Stimulated activated CD4-positive, alpha-beta T cell treated with anti-CD3 and anti-CD28 coated beads, Interleukin-4, amount 100 ng/mL, for 24 hours (primary cell): ENCODE data around the gene ZNF101.
"Not testable (repeated sequence)": the region's sequence is repeated elsewhere in the genome, so short reads cannot be mapped to it uniquely, and the experiment has no call there.

Source experiments
- DNase-seq: peaks from one replicate; pipeline ENCODE4 v3.0.0-alpha.2; 2020

ZNF101 gene

GRCh38 chr19:19662344-19662743 is 6.3 kb upstream of the ZNF101 start:
- no peak for DNase-seq

DNA sequence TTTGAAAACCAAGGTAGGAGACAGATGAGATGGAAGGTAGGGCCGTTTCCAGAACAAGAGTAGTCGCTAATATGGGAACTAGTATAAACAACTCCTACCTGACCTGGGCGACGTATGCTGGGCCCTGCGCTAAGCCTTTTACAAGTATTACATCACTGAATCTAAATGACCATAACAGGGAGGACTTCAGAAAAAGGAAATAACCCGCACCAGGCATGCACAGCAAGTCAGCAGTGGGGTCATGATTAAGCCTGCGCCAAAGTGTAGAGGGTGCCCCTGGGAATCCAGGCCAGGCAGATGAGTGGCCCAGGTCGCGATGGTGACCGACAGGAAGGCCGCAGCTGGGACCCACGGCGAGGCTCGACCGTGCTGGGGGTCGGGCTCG is 5.8 kb upstream of the ZNF101 start:
- DNase-seq: no peak

DNA sequence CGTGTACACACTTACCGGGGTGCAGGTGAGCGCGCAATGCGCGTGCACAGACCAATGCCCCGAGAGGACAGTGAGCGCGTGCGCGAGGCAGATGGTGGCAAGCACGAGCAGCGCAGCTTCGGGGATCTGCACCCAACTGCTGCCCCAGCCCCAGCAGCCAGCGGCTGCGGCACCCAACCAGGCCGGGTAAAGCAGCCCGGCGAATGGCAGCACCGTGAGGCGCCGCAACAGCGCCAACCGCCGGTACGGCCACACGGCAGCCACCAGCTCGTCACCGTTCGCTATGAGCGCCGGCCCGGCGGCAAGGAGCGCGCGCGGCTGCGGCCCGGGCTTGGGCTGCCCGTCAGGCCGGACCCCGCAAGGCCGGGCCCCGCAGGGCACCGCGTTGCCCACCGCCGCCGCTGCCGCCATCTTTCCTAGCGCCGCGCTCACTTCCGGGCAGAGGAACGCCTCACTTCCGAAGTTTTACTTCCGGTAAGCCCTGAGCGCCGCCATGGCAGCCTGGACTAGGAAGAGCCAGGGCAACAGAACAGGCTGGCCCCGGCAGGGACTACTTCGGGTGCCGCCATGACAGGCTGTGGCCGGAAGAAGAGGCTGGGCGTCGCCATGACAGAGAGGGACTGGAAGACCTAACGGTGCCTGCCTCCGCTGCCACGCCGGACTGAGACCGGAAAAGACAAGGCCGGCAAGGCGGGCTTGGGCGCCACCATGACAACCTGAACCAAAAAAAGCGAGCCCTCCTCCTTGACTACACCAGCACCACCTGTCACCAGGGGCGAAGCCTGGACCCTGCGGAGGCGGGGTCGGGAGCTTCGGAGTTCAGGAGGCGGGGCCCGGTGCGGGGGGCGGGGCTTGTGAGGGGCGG is 5.2 kb upstream of the ZNF101 start, which contains the start of gene ATP13A1:
Gene ATP13A1, minus strand, starts transcription at position 421 of the 865 bp plus-strand sequence. Its CDS starts 10 bp downstream, at position 411.
- DNase-seq: peak; percentile 95

GRCh38 chr19:19665420-19665948 is 3.2 kb upstream of the ZNF101 start:
- DNase-seq: not testable (repeated sequence)

- no peak for DNase-seq
These were observed 1.5 kb downstream of the ZNF101 start for GRCh38 chr19:19670070-19670551.

DNA sequence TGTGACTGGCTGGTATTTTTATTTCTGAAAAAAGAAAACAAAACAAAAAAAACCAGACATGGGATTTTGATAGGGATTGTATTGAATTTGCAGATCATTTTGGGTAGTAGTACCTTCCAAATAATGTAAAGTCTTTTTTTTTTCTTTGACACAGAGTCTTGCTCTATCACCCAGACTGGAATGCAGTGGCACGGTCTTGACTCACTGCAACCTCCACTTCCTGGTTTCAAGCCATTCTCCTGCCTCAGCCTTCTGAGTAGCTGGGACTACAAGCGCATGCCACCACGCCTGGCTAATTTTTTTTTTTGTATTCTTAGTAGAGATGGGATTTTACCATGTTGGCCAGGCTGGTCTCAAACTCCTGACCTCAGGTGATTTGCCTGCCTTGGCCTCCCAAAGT is 4.2 kb downstream of the ZNF101 start:
- no peak for DNase-seq

DNA sequence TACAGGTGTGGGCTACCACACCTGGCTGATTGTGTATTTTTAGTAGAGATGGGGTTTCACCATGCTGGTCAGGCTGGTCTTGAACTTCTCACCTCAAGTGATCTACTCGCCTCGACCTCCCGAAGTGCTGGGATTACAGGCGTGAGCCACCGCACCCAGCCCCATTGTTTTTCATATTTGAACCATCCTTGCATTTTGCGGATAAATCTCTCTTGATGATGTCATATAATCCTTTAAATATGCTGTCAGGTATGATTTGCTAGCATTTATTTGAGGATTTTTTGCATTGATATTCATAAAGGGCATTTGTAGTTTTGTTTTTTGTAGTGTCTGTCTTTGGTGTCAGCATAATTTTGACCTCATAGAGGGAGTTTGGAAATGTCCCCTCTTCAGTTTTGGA is 5.7 kb downstream of the ZNF101 start:
- DNase-seq: no peak

GRCh38 chr19:19677579-19677978 is 8.9 kb downstream of the ZNF101 start:
- no peak for DNase-seq

DNA sequence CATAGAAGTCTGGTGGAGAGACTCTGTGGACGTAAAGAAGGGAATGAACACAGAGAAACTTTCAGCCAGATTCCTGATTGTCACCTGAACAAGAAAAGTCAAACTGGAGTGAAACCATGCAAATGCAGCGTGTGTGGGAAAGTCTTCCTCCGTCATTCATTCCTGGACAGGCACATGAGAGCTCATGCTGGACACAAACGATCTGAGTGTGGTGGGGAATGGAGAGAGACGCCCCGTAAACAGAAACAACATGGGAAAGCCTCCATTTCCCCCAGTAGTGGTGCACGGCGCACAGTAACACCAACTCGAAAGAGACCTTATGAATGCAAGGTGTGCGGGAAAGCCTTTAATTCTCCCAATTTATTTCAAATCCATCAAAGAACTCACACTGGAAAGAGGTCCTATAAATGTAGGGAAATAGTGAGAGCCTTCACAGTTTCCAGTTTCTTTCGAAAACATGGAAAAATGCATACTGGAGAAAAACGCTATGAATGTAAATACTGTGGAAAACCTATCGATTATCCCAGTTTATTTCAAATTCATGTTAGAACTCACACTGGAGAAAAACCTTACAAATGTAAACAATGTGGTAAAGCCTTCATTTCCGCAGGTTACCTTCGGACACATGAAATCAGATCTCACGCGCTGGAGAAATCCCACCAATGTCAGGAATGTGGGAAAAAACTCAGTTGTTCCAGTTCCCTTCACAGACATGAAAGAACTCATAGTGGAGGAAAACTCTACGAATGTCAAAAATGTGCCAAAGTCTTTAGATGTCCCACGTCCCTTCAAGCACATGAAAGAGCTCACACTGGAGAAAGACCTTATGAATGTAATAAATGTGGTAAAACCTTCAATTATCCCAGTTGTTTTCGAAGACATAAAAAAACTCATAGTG is 10.8 kb downstream of the ZNF101 start:
- DNase-seq: no peak

- not testable (repeated sequence) for DNase-seq
These were observed 17.5 kb downstream of the ZNF101 start for GRCh38 chr19:19686119-19686518.

DNA sequence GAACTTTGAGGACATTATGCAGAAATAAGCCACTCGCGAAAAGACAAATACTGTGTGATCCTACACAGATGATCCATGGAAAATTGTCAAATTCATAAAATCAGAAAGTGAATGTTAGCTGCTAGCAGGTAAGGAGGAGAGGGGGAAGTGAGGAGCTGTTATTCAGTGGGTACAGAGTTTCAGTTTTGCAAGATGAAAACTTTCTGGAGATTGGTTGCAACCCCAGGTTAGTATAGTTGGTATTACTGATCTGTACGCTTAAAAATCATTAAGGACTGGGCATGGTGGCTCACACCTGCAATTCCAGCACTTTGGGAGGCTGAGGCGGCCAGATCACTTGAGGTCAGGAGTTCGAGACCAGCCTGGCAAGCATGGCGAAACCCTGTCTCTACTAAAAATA is 17.9 kb downstream of the ZNF101 start:
- no peak for DNase-seq

DNA sequence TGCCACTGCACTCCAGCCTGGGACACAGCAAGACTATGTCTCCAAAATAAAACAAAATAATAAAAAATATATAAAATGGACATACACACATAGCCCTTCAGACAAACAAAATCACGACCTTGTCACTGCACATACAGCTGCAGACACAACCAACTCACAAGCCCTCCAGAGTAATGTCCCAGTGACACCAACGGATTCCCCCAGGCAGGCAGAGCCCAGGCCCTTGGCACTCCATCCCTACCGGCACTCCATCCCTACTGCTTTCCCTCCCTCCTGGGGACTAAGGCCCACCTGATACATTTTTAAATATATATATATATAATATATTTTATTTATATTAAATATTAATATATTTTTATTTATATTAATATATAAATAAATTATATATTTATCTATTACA is 18.5 kb downstream of the ZNF101 start:
- no peak for DNase-seq

GRCh38 chr19:19689023-19689422 is 20.4 kb downstream of the ZNF101 start:
- not testable (repeated sequence) for DNase-seq

DNA sequence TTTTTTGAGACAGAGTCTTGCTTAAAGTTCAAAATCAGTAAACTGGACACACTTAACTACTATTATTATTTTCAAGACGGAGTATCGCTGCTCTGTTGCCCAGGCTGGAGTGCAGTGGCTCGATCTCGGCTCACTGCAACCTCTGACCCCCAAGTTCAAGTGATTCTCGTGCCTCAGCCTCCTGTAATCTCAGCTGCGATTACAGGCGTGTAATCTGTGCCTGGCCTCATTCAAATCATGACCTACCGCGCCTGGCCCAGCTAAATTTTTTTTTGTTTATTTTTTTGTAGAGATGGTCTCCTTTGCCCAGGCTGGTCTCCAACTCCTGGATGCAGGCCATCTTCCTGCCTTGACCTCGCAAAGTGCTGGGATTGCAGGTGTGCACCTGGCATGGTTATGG is 23.0 kb downstream of the ZNF101 start:
- no peak for DNase-seq

- DNase-seq: no peak
These were observed 27.7 kb downstream of the ZNF101 start for GRCh38 chr19:19696386-19696785.

DNA sequence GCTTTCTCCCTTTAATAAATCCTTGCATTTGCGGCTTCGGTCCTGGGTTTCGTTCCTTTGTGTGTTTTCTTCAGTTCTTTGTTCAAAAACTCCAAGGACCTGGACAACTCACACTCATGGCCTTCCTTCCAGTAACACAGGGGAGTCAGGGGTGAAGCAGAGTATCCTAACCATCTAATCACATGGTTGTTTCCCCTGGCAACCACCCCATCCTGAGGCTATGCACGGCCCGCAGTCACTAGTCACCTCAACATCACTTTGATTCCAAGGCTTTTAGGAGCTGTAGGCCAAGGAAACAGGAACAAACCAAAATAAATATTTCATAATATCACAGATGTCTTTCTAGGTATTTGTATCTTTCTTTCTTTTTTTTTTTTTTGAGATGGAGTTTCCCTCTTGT is 28.9 kb downstream of the ZNF101 start:
- no peak for DNase-seq

- DNase-seq: not testable (repeated sequence)
These were observed 31.9 kb downstream of the ZNF101 start for GRCh38 chr19:19700493-19700892.

- DNase-seq: no peak
These were observed 36.2 kb downstream of the ZNF101 start for GRCh38 chr19:19704836-19705235.

DNA sequence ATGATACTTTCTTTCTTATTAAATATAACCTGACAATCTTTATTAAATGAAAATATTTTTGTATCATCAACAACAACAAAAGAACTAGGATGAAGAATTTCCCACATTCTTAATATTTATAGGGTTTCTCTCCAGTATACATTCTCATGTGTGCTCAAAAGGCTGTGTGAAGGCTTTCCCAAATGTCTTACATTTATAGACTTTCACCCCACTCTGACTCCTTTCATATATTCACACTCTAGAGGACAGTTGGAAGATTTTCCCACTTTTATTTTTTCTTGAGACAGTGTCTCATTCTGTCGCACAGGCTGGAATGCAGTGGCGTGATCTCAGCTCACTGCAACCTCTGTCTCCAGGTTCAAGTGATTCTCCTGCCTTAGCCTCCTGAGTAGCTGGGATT is 41.9 kb downstream of the ZNF101 start:
- no peak for DNase-seq

DNA sequence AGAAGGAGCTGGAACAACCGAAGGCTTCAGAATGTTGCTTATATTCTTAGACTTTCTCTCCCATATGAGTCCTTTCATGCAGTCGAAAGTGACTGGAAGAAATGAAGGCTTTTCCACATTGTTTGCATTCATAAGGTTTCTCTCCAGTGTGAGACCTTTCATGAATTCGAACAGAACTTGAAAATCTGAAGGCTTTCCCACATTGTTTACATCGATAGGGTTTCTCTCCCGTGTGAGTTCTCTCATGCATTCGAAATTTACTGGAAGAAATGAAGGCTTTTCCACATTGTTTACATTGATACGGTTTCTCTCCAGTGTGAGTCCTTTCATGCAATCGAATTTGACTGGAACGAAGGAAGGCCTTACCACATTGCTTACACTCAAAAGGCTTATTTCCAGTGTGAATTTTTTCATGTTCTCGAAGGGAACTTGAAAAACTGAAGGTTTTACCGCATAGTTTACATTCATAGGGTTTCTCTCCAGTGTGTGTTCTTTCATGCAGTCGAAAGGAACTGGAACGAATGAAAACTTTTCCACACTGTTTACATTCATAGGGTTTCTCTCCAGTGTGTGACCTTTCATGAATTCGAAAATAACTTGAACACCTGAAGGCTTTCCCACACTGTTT is 42.8 kb downstream of the ZNF101 start:
- no peak for DNase-seq

DNA sequence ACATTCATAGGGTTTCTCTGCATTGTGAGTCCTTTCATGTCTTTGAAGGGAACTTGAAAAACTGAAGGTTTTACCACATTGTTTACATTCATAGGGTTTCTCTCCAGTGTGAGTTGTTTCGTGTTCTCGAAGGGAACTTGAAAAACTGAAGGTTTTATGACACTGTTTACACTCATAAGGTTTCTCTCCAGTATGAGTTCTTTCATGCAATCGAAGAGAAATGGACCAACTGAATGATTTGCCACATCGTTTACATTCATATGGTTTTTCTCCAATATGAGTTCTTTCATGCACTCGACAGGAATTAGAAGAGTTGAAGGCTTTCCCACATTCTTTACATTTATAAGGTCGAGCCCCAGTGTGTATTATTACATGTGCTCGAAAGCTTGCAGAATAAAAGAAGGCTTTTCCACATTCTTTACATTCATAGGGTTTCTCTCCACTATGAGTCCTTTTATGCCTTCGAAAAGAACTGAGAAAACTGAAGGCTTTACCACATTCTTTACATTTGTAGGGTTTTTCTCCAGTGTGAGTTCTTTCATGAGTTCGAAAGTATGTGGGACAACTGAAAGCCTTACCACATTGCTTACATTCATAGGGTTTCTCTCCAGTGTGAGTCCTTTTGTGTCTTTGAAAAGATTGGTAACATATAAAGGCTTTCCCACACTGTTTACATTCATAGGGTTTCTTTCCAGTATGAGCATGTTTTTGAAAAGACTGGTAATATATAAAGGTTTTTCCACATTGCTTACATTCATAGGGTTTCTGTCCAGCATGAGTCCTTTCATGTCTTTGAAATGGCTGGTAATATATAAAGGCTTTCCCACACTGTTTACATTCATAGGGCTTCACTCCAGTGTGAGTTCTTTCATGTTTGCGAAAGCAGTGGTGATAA is 43.5 kb downstream of the ZNF101 start:
- DNase-seq: no peak

DNA sequence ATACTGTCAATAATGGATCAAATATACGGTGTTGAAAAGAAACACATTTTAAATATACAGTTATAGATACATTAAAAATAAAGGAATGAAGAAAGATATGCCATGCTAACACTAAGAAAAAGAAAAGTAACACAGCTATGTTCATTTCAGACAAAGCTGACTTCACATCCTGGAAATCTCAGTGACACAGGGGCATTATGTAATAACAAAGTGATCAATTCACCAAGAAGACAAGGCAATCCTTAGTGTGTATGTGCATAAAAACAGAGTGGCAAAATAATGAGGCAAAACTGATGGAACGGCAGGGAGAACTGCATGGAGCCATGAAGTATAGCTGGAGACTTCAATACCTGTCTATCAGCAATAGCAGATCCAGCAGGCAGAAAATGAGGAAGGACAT is 51.2 kb downstream of the ZNF101 start:
- no peak for DNase-seq
